Heart left ventricle (tissue), 16 donors: ENCODE measurements around the gene DPH1. TPM values are rescaled to one million over a fixed set of nuclear protein-coding genes. Genes with fewer than 3 reads are reported as not detected.

ENCODE experiments used
- ATAC-seq, 4 donors: fragments of 200-7000 bp; cut with Tn5 transposase; one replicate each; pipeline ENCODE4 v1.9.1; 2020 to 2022; ENCODE audit warnings: moderate library complexity in 4 of 4, mild to moderate bottlenecking in 3 of 4, moderate number of reproducible peaks in 1 of 4
- DNase-seq, 5 donors: peaks; one replicate each; pipeline ENCODE4 v3.0.0-alpha.2; 2020
- H3K27ac ChIP-seq, 12 donors: fragments of 200-600 bp; sonication (generic) in 4 of 12; one replicate each; pipeline versions ENCODE4 v1.5.0 to v1.8.0; 2016 to 2022; ENCODE audit warnings: mild to moderate bottlenecking in 2 of 12
- H3K27me3 ChIP-seq, 9 donors: fragments of 200-600 bp; sonication (generic) in 2 of 9; one replicate each; pipeline versions ENCODE4 v1.5.1 to v1.8.0; 2016 to 2022; ENCODE audit warnings: mild to moderate bottlenecking in 3 of 9
- H3K36me3 ChIP-seq, 9 donors: fragments of 200-600 bp; sonication (generic) in 2 of 9; one replicate each; pipeline versions ENCODE4 v1.5.0 to v1.8.0; 2018 to 2022; ENCODE audit warnings: mild to moderate bottlenecking in 2 of 9
- H3K4me1 ChIP-seq, 12 donors: fragments of 200-600 bp; sonication (generic) in 4 of 12; one replicate each; pipeline versions ENCODE4 v1.5.0 to v1.8.0; 2016 to 2022; ENCODE audit warnings: mild to moderate bottlenecking in 3 of 12
- H3K4me3 ChIP-seq, 12 donors: fragments of 200-600 bp; sonication (generic) in 4 of 12; one replicate each; pipeline versions ENCODE4 v1.5.0 to v1.8.0; 2017 to 2022; ENCODE audit warnings: mild to moderate bottlenecking in 9 of 12, moderate library complexity in 4 of 12
- H3K9me3 ChIP-seq, 12 donors: fragments of 200-600 bp; sonication (generic) in 4 of 12; one replicate each; pipeline versions ENCODE4 v1.5.0 to v1.8.0; 2016 to 2022; ENCODE audit warnings: mild to moderate bottlenecking in 1 of 12
- CTCF ChIP-seq, 12 donors: fragments of 200-600 bp; sonication (generic) in 4 of 12; IDR thresholded peaks; one replicate each; pipeline versions ENCODE4 v1.5.0 to v1.8.0; 2018 to 2022; ENCODE audit warnings: antibody characterized with exemption in 12 of 12, mild to moderate bottlenecking in 5 of 12
- POLR2A ChIP-seq, 2 donors: fragments of 450-650 bp; IDR thresholded peaks; one replicate each; pipeline ENCODE4 v1.6.1; 2017; ENCODE audit warnings: antibody characterized with exemption in 2 of 2, mild to moderate bottlenecking in 2 of 2, moderate library complexity in 2 of 2
- WGBS, 4 donors: extraction: QIAGEN DNeasy Blood & Tissue Kit in 2 of 4; methylation state at CpG; one replicate each; pipeline versions ENCODE4 v1.1.5 to v1.1.7; 2013 to 2018; 5-methylcytosine and 5-hydroxymethylcytosine counted together
- intact Hi-C, 10 donors: fragments of 100-400 bp; cut with DNase I; formaldehyde crosslinking; loops; one replicate each; pipeline versions ENCODE4 v1.11.1 to v1.14.2; 2022
- polyA plus RNA-seq, 2 donors: library from polyadenylated mRNA; stranded (reverse); fragments of 200-250 nt; gene quantifications; one replicate each; pipeline ENCODE4 v1.2.3, GENCODE V29; 2013
- total RNA-seq, 9 donors: library from RNA; depleted of rRNA in 2 of 9; stranded (reverse); fragments of >200 nt in 2 of 9; fragmentation: NEBNext Ultra II Directional in 3 of 9; extraction: Animal tissue kit (Norgen Biotek cat#: 25700) in 3 of 9; gene quantifications; one replicate each; pipeline versions ENCODE4 v1.1.0 to v1.2.4, GENCODE V29; 2016 to 2023
- donor health status: ischemic (EF 13 %, LVEDD 7.1; RV severe dilation, severe dysfunction).
- donor health status: healthy with polysubstance abuse.
- donor health status: DM: no; HTN: yes; CAD: no.
- donor health status: DM: no; HTN: no; CAD: no.
- donor health status: ischemic (EF 25% LVEDD 6.9; RV normal size, moderate dysfunction).
- donor health status: ischemic (EF 25% LVEDD 5.7; RV mildly dilated, moderate dysfunction).
- donor health status: healthy.
- donor health status: DM: yes; HTN: yes; CAD: no.
- donor health status: ischemic (EF 35%, LVEDD 5.7; RV mildly dilated, moderate dysfunction).
- donor health status: nonischemic (EF 11% LVEDD 7.7; RV severe dilation, severe dysfunction).
- donor health status: DM: yes; HTN: yes; CAD: no.
- donor health status: PGD.
- donor health status: ischemic (EF 29% LVEDD 5.4; RV normal size, mild dysfunction).
- donor health status: nonischemic (EF 23%, LVEDD 6.1; RV moderate dilation, normal function).

Gene DPH1
- total and polyA plus RNA-seq, 11 donors: 14.0 to 38.1 (median 23.4) TPM

GRCh38 chr17:2054512-2055291 is 24.7 kb downstream of the DPH1 start, which contains the start of gene HIC1:
TSS of gene HIC1 (plus strand) at chr17:2055103. CDS start at chr17:2056691, 1,588 bp downstream.
- H3K27me3 ChIP-seq: peaks cover 0 to 64% (median 10%) of the 10 kb centered on the region in 9 donors
- ATAC-seq (peak; percentile 33 to 64 (median 54)), DNase-seq (peak; percentile 78 to 92 (median 84))
- peaks cover 0 to 30% (median 12%) of the 10 kb centered on the region in 9 donors for H3K36me3 ChIP-seq
- H3K4me1 ChIP-seq: peaks cover 4 to 79% (median 50%) of the 10 kb centered on the region in 12 donors
- intact Hi-C loops: loop anchor here (1.0 to 10.0 kb wide), 10 partner anchors 38 to 298 kb away; no protein-coding TSS in a partner anchor
- peak within 1 kb of the TSS; percentile 24 to 87 (median 70) for H3K4me3 ChIP-seq
- TF ChIP-seq CTCF (IDR thresholded peaks at IDR 0.05): peak; percentile 93 to 99 (median 98)
- peak in 1 of 2 donors; percentile 75 for TF ChIP-seq POLR2A (IDR thresholded peaks at IDR 0.05)
- WGBS, 4 donors: 1 to 4% (median 2%) methylated on average over 26 to 72 of the region's 72 CpGs
- no peaks in the 10 kb centered on the region for H3K9me3 ChIP-seq
- peak within 1 kb of the TSS; percentile 67 to 98 (median 92) for H3K27ac ChIP-seq

- Histone ChIP-seq H3K4me3 (peak overlapping the region; percentile 24 to 87 (median 70)), H3K9me3 (no peaks in the 10 kb centered on the region), H3K27ac (peak overlapping the region; percentile 67 to 98 (median 92)), H3K36me3 (peaks cover 0 to 38% (median 15%) of the 10 kb centered on the region in 9 donors), H3K27me3 (peaks cover 0 to 63% (median 10%) of the 10 kb centered on the region in 9 donors), H3K4me1 (peaks cover 4 to 82% (median 55%) of the 10 kb centered on the region in 12 donors)
- no peak for TF ChIP-seq POLR2A (IDR thresholded peaks at IDR 0.05)
- no peak for TF ChIP-seq CTCF (IDR thresholded peaks at IDR 0.05)
- 6 to 12% (median 6%) methylated on average over 24 to 113 of the region's 113 CpGs for WGBS, 4 donors
- intact Hi-C loops: loop anchor here in 8 of 10 donors (1.0 to 10.0 kb wide), 7 partner anchors 37 to 229 kb away; no protein-coding TSS in a partner anchor
- ATAC-seq (no peak), DNase-seq (peak; percentile 42 to 81 (median 70))
Measured at GRCh38 chr17:2055292-2056205, 25.6 kb downstream of the DPH1 start.

- peaks cover 0 to 53% (median 10%) of the 10 kb centered on the region in 9 donors for H3K27me3 ChIP-seq
- TF ChIP-seq POLR2A (IDR thresholded peaks at IDR 0.05) (no peak), CTCF (IDR thresholded peaks at IDR 0.05) (peak in 1 of 12 donors; percentile 13)
- 18 to 36% (median 21%) methylated on average over 33 to 85 of the region's 85 CpGs for WGBS, 4 donors
- intact Hi-C loops: loop anchor here in 3 of 10 donors (5.0 to 10.0 kb wide), 3 partner anchors 36 to 228 kb away; no protein-coding TSS in a partner anchor
- peaks cover 0 to 47% (median 21%) of the 10 kb centered on the region in 9 donors for H3K36me3 ChIP-seq
- H3K4me3 ChIP-seq: peak overlapping the region; percentile 24 to 87 (median 70)
- H3K4me1 ChIP-seq: peaks cover 0 to 82% (median 55%) of the 10 kb centered on the region in 12 donors
- H3K9me3 ChIP-seq: no peaks in the 10 kb centered on the region
- peak in 3 of 5 donors; percentile 43 to 69 (median 54) for DNase-seq
- no peak for ATAC-seq
- peak overlapping the region; percentile 67 to 98 (median 92) for H3K27ac ChIP-seq
Measured at GRCh38 chr17:2056206-2057174, 26.5 kb downstream of the DPH1 start.
